Memory B cell (primary cell): ENCODE results near the gene IRF2BPL.

Source experiments
- ATAC-seq: fragments of 150-1000 bp; cut with Tn5 transposase; 2 replicates; pipeline ENCODE4 v1.10.0; 2021; ENCODE audit warnings: low read depth, mild to moderate bottlenecking, moderate library complexity
- DNase-seq, 2 donors: peaks; one replicate each; pipeline ENCODE4 v3.0.0; 2022; ENCODE audit warnings: low spot score in 2 of 2
- H3K27ac Mint-ChIP-seq: one replicate; pipeline ENCODE4 v1.8.0; 2022; ENCODE audit warnings: mild to moderate bottlenecking, moderate library complexity, mixed read lengths
- H3K27me3 Mint-ChIP-seq: one replicate; pipeline ENCODE4 v1.8.0; 2022; ENCODE audit warnings: mixed read lengths
- H3K36me3 Mint-ChIP-seq: one replicate; pipeline ENCODE4 v1.8.0; 2022; ENCODE audit warnings: mild to moderate bottlenecking, mixed read lengths
- H3K4me1 Mint-ChIP-seq: one replicate; pipeline ENCODE4 v1.8.0; 2022; ENCODE audit warnings: mixed read lengths
- H3K4me3 Mint-ChIP-seq: one replicate; pipeline ENCODE4 v1.8.0; 2022; ENCODE audit warnings: mild to moderate bottlenecking, moderate library complexity, mixed read lengths
- H3K9me3 Mint-ChIP-seq: one replicate; pipeline ENCODE4 v1.8.0; 2022; ENCODE audit warnings: mixed read lengths

Gene IRF2BPL

DNA sequence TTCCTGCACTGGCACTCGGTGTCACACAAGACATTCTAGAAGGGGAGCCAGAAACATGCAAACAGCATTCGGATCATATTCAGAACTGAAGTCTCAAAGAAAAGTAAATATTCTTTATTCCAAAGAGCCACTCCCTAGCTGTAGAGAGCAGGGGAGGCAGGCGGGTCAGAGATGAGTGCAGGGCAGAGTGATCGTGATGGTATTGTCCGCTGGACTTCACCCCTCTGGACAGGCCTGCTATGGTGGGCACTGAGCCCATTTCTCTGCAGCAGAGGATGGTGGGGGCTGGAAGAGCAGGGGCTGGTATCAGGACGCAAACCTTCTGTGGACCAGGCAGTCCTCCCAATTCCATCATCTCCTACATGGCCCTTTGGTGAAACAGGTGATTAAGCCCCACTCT, 25.6 kb downstream of the IRF2BPL start:
- H3K27me3 Mint-ChIP-seq = peaks cover 2% of the 10 kb centered on the region
- DNase-seq (no peak), ATAC-seq (no peak)
- no peak overlapping the region for H3K27ac Mint-ChIP-seq
- H3K4me1 Mint-ChIP-seq = peaks cover 23% of the 10 kb centered on the region
- no peaks in the 10 kb centered on the region for H3K9me3 Mint-ChIP-seq
- no peaks in the 10 kb centered on the region for H3K36me3 Mint-ChIP-seq
- no peak overlapping the region for H3K4me3 Mint-ChIP-seq

DNA sequence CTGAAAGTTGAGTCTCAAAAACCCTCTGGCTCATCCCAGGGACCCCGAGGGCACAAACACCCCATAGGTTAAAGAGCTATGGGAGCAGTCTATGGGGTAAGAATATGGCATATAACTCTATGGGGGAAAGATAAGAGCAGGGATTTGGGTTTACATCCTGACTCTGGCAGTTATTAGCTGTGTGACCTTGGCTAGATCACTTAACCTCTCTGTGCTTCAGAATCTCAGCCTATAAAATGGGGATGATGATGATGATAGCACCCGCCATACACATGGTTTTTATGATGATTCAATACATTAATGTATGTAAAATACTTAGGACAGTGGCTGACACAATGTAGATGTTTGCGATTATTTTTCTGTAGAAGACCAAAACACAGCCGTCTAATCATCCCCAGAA, 26.2 kb downstream of the IRF2BPL start:
- Mint-ChIP-seq H3K27ac (no peak overlapping the region), H3K36me3 (no peaks in the 10 kb centered on the region), H3K9me3 (no peaks in the 10 kb centered on the region), H3K4me3 (no peak overlapping the region), H3K27me3 (peaks cover 2% of the 10 kb centered on the region), H3K4me1 (peaks cover 29% of the 10 kb centered on the region)
- DNase-seq = no peak
- no peak for ATAC-seq

DNA sequence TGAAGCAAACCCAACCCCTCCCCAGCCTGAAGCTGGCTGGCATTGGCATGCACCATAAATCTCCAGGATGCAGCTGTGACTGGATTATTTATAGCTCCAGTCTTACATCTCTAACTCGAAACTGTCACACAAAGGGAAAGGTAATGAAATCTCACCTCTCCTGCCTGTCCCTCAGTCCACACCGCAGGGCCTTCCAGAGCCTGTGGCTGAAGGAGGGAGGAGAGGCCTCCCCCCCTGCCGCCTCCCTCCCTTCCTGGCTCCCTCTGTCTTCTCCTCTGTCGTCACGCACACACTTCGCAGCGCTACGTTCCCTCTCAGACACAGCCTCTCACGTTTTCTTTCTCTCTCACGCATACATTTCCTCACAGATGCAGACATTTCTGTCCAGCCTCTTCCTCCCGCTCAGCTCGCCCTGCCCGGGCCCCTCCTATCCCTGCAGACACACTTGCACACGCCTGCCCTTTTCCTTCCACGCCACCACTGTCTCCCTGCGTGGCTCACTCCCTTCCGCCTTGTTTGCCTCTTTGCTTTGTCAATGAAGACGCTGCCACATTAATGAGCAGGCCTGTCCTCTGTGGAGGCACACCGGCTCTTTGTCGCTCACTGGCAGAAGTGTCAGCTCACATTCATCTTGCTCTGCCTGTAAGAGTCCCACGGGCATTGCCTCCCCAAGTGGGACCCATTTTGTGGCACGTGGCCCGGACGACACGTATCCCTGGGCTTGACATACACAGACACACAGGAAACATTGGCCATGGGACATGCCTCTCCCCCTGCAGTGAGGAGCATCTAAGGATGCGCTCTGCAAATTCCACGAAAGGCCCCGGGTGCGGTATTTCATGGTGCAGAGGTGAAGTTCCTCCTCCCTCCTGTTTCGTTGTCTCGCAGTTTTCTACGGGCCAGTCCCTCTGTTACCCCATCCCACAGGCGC, 27.9 kb downstream of the IRF2BPL start:
- H3K27me3 Mint-ChIP-seq = peaks cover 2% of the 10 kb centered on the region
- H3K27ac Mint-ChIP-seq = peak overlapping the region; percentile 6
- H3K36me3 Mint-ChIP-seq = no peaks in the 10 kb centered on the region
- H3K9me3 Mint-ChIP-seq = no peaks in the 10 kb centered on the region
- ATAC-seq (peak; percentile 42), DNase-seq (no peak)
- H3K4me3 Mint-ChIP-seq = peak overlapping the region; percentile 73
- H3K4me1 Mint-ChIP-seq = peaks cover 26% of the 10 kb centered on the region

DNA sequence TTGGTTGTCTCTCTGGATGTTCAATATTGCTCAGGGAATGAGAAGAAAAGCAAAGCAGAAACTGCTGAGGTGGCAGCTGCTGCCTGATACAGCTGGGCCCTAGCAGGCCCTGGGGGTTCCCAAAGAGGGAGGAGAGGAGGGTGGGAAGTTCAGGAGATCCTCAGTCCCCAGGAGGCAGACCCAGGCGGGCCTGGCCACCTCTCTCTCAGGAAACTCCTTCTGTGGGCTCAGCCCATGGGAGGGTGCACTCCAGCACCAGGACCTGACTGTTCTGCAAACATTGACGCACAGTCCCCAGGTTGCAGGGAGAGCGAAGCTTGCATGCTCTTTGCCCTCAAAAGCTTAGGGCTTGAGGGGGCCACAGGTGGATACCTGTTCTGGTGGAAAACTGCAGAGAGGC, 29.6 kb downstream of the IRF2BPL start:
- Mint-ChIP-seq H3K27me3 (peaks cover 2% of the 10 kb centered on the region), H3K4me1 (peaks cover 31% of the 10 kb centered on the region), H3K27ac (no peak overlapping the region), H3K4me3 (no peak overlapping the region), H3K36me3 (no peaks in the 10 kb centered on the region), H3K9me3 (no peaks in the 10 kb centered on the region)
- DNase-seq (no peak), ATAC-seq (no peak)

DNA sequence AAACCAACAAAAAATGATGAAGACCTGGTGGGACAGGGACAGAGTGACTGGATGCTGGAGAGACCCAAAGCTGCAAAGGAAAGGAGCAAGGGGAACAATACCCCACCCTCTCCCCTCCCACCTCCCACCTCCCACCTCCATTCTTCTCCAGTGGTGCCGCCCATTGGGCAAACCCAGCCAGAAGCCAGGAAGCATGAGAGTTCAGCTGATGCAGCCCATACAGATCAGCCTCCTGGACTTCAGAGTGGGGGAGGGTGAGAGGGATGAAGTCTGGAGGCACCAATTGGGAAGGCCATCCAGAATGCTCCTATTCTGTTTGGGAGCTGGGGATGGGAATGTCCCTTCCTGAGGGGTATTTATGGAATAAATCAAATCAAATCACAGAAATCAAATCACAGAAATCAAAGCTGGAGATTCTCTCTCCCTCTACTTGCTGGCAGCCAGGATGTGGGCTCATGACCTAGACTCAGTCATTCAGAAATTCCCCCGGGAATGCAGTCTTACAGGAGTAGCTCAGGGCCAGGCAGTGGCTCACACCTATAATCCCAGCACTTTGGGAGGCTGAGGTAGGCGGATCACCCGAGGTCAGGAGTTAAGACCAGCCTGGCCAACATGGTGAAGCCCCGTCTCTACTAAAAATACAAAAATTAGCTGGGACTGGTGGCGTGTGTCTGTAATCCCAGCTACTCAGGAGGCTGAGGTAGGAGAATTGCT, 31.1 kb downstream of the IRF2BPL start:
- H3K9me3 Mint-ChIP-seq = no peaks in the 10 kb centered on the region
- H3K36me3 Mint-ChIP-seq = no peaks in the 10 kb centered on the region
- peaks cover 34% of the 10 kb centered on the region for H3K4me1 Mint-ChIP-seq
- no peak for DNase-seq
- H3K4me3 Mint-ChIP-seq = no peak overlapping the region
- no peak for ATAC-seq
- no peak overlapping the region for H3K27ac Mint-ChIP-seq
- peaks cover 2% of the 10 kb centered on the region for H3K27me3 Mint-ChIP-seq

DNA sequence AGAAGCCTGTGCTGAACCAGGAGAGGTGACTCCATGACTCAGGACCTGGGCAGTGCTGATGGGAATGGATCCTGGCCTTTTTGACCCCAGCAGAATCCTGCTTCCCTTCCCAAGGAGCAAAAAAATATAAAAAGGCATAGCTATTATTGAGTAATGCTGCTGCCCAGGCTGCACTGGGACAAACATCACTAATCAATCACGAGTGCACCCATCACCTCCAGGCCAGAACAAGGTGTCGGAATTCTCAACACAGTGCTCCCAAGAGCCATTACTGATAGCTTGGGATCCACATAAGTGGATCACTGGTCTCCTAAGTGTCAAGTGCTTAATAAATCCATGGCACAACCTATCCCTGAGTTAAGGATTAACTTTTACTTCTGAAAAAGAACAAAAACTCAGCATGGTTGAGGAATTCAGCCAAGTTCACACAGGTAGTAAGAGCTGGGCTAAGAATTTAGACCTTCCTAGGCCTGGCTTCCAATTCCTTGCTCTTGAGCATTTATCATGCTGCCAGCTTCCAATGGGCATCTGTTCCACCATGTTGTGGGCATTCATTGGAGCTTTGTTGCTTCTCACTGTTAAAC, 31.9 kb downstream of the IRF2BPL start:
- Mint-ChIP-seq H3K27ac (no peak overlapping the region), H3K4me3 (no peak overlapping the region), H3K27me3 (peaks cover 2% of the 10 kb centered on the region), H3K36me3 (no peaks in the 10 kb centered on the region), H3K9me3 (no peaks in the 10 kb centered on the region), H3K4me1 (peaks cover 34% of the 10 kb centered on the region)
- DNase-seq (no peak), ATAC-seq (no peak)

DNA sequence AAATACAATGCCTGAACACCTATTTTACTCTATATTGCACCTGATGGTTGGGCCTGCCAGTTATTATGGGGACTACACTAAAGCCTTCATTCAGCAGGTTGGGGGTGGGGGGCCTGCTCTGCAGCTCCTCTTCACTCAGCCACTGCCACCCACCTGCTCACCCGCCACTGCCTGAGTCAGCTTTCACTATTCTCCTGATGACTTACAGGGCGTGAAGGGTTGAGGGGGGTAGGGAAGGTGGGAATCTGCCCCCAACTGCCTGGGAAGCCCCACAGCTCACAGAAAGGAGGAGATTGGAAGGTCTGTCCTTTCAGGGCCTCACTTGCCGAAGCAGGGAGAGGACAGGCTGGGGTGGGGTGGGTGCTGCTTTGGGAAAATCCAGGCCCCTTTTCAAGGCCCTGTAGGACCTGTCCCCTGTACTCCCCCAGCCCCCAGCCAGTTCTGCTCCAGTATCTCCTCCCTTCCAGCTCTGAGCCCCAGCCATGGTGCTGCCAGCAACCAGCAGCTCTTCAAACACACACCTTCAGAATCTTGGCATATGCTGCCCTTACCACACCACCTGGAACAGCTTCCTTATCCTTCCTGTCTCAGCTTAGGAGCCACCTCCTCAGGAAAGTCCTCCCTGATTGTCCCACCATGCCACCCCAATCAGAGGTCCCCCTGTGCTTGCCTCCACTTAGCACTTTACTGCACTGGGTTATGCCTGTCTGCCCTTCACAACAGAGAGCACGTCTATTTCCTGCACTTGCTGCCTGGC, 33.1 kb downstream of the IRF2BPL start:
- peaks cover 28% of the 10 kb centered on the region for H3K4me1 Mint-ChIP-seq
- H3K27ac Mint-ChIP-seq = no peak overlapping the region
- H3K36me3 Mint-ChIP-seq = no peaks in the 10 kb centered on the region
- no peaks in the 10 kb centered on the region for H3K9me3 Mint-ChIP-seq
- H3K27me3 Mint-ChIP-seq = no peaks in the 10 kb centered on the region
- no peak overlapping the region for H3K4me3 Mint-ChIP-seq
- no peak for DNase-seq
- ATAC-seq = no peak

DNA sequence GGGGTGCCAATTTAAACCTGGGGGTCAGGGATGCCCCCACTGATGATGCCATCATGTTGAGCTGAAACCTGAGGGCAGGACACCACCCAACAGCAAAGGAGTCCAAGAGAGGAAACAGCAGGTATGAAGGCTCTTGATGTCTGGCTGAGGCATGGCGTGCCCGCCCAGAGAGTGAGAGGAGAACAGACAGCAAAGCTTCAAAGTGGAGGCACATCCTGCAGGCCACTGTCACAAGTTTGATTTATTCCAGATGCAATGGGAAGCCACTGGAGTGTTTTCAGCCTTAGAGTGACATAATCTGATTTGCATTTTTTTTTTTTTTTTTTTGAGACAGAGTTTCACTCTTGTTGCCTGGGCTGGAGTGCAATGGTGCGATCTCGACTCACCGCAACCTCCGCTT, 34.8 kb downstream of the IRF2BPL start:
- ATAC-seq (peak; percentile 42), DNase-seq (no peak)
- H3K27ac Mint-ChIP-seq = no peak overlapping the region
- H3K4me1 Mint-ChIP-seq = peaks cover 24% of the 10 kb centered on the region
- H3K4me3 Mint-ChIP-seq = no peak overlapping the region
- H3K9me3 Mint-ChIP-seq = no peaks in the 10 kb centered on the region
- no peaks in the 10 kb centered on the region for H3K36me3 Mint-ChIP-seq
- H3K27me3 Mint-ChIP-seq = no peaks in the 10 kb centered on the region

DNA sequence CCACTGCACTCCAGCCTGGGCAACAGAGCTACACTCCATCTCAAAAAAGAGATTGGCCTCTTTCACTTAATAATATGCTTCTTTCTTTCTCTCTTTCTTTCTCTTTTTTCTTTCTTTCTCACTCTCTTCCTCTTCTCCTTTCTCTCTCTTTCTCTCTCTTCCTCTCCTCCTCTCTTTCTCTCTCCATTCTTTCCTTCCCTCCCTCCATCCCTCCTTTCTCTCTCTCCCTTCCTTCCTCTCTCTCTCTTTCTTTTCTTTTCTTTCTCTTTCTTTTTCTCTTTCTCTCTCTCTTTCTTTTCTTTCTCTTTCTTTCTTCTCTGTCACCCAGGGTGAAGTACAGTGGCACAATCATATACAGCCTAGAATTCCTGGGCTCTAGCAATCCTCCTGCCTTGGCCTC, 38.4 kb downstream of the IRF2BPL start:
- Mint-ChIP-seq H3K27me3 (no peaks in the 10 kb centered on the region), H3K27ac (no peak overlapping the region), H3K9me3 (no peaks in the 10 kb centered on the region), H3K36me3 (no peaks in the 10 kb centered on the region), H3K4me1 (peaks cover 14% of the 10 kb centered on the region), H3K4me3 (no peak overlapping the region)
- no peak for ATAC-seq
- no peak for DNase-seq

DNA sequence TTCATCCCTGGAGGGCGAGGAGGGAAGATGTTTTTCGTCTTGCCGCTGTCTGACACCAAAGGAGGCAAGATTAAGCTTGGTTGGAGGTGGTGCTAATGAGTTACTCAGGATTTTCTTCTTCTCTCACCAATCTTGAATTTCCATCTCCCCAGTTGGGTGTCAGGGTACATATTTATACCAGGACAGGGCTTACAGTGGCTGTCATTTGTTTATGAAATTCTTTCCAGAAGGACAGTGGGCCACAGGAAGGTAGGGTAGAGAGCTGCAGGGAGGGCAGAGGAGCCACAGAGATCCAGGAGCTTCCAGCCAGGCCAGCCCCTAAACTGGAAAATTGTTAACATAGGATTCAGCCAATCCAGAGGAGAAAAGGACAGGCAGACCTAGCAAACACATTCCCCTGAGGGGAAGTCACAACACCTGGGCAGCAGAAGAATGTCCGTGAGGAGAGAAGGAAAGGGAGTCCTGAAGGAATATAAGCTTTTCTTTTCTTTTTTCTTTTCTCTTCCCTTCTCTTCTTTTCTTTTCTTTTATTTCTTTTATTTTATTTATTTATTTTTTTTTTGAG, 40.5 kb downstream of the IRF2BPL start:
- DNase-seq (no peak), ATAC-seq (no peak)
- Mint-ChIP-seq H3K4me1 (peaks cover 6% of the 10 kb centered on the region), H3K4me3 (no peak overlapping the region), H3K36me3 (no peaks in the 10 kb centered on the region), H3K9me3 (no peaks in the 10 kb centered on the region), H3K27me3 (no peaks in the 10 kb centered on the region), H3K27ac (peak overlapping the region; percentile 69)

DNA sequence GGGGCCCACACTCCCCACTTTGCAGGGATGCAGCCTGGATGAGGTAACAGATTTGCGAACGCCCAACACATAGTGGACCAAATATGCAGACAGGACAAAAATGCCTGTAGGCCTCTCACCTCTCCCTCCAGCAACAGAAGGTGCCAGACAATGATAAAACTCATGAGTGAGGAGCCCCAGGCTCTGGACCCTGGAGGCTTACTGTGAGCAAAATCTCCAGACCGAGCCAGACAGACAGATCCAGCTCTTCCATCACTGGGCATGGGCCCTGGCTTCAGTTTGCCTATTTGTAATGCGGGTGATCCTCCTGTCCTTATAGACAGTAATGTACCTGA, 42.3 kb downstream of the IRF2BPL start:
- no peak overlapping the region for H3K4me3 Mint-ChIP-seq
- no peak overlapping the region for H3K27ac Mint-ChIP-seq
- H3K27me3 Mint-ChIP-seq = no peaks in the 10 kb centered on the region
- ATAC-seq = no peak
- peaks cover 6% of the 10 kb centered on the region for H3K4me1 Mint-ChIP-seq
- peaks cover 5% of the 10 kb centered on the region for H3K36me3 Mint-ChIP-seq
- peaks cover 5% of the 10 kb centered on the region for H3K9me3 Mint-ChIP-seq
- DNase-seq = no peak

DNA sequence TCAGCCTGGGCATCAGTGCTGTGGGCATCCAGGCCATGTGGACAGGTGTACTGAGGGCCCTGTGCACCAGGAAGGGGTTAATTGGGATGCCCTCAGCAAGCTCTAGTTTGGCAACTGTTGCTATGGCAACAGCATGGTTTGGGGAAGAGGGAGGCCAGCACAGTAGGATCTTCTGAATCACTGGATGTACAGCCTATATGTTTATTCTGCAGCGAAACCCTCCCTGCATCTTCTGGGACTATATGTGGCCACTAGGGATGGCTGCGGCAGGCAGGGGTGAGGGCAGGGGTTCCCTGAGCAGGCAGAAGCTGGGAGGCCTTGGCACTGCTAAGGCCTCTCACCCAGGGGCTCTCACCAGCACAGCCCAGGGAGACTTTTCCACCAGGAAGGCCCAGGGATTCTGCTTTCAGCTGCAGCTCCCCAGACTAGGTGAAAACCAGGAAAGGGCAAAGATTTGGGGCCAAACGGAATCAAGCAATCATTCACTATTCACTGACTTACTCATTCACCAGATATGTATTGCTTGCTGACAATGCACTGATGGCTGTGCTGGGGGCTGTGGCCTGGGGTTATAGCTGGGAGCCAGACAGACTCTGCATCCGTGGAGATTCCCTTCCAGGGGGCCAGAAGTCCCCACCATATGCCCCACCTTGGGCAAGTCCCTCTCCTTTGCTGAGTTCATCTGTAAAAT, 42.8 kb downstream of the IRF2BPL start:
- no peak overlapping the region for H3K4me3 Mint-ChIP-seq
- H3K36me3 Mint-ChIP-seq = peaks cover 5% of the 10 kb centered on the region

DNA sequence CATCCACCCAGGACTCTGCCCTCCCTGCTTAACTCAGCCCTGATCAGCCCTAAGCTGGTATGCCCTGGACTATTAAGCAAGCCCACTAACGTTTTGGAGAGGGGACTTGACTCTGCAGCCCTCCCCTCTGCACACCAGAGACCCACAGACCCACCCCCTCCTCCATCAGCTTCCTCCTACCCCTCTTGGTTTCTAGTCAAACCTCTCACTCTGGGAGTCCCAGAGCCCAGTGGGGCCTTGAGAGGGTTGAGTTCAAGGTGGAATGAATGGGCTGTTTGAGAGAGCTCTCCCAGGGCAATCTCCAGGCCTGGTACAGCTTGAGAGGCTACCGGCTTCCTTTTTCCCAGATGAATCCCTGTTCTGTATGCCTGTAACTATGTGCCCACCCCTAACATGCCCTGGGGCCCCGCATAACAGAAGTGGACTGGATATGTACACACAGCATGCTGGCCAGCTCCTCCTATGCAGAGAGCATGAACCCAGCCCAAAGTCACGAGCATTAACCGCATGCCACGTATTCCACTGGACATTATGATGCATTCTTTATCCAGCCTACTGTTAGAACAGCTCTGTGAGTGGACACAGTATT, 43.6 kb downstream of the IRF2BPL start:
- peaks cover 6% of the 10 kb centered on the region for H3K4me1 Mint-ChIP-seq
- ATAC-seq (no peak), DNase-seq (no peak)
- H3K9me3 Mint-ChIP-seq = peaks cover 5% of the 10 kb centered on the region
- H3K36me3 Mint-ChIP-seq = peaks cover 5% of the 10 kb centered on the region
- H3K4me3 Mint-ChIP-seq = no peak overlapping the region
- no peaks in the 10 kb centered on the region for H3K27me3 Mint-ChIP-seq
- no peak overlapping the region for H3K27ac Mint-ChIP-seq

More for the DNA sequence above, 42.8 kb downstream of the IRF2BPL start:
- DNase-seq (no peak), ATAC-seq (no peak)
- Mint-ChIP-seq H3K9me3 (peaks cover 5% of the 10 kb centered on the region), H3K27ac (no peak overlapping the region), H3K27me3 (no peaks in the 10 kb centered on the region), H3K4me1 (peaks cover 6% of the 10 kb centered on the region)
